ENCODE results near the gene CP.

The CP gene

GRCh38 chr3:149221783-149222517, at the start of gene CP:
Gene CP, minus strand, starts transcription at chr3:149221829. Its CDS starts 37 bp downstream, at chr3:149221792.
- no peak for TF ChIP-seq GATA3 (IDR thresholded peaks at IDR 0.05; ENCODE audit: low read depth, low read length)
- TF ChIP-seq GATA2 (IDR thresholded peaks at IDR 0.05; ENCODE audit: low read depth, low read length), result no peak

- TF ChIP-seq GATA2 (IDR thresholded peaks at IDR 0.05; ENCODE audit: low read depth, low read length), result no peak
- no peak for TF ChIP-seq GATA3 (IDR thresholded peaks at IDR 0.05; ENCODE audit: low read depth, low read length)
These were observed 48.6 kb upstream of the CP start for GRCh38 chr3:149270180-149270579.

GRCh38 chr3:149269687-149270086, 48.1 kb upstream of the CP start:
- TF ChIP-seq GATA3 (IDR thresholded peaks at IDR 0.05; ENCODE audit: low read depth, low read length) (no peak), GATA2 (IDR thresholded peaks at IDR 0.05; ENCODE audit: low read depth, low read length) (no peak)

GRCh38 chr3:149267565-149267964, 45.9 kb upstream of the CP start:
- TF ChIP-seq GATA3 (IDR thresholded peaks at IDR 0.05; ENCODE audit: low read depth, low read length) (no peak), GATA2 (IDR thresholded peaks at IDR 0.05; ENCODE audit: low read depth, low read length) (no peak)

- TF ChIP-seq GATA3 (IDR thresholded peaks at IDR 0.05; ENCODE audit: low read depth, low read length) (no peak), GATA2 (IDR thresholded peaks at IDR 0.05; ENCODE audit: low read depth, low read length) (no peak)
These were observed 45.1 kb upstream of the CP start for GRCh38 chr3:149266736-149267135.

- TF ChIP-seq GATA2 (IDR thresholded peaks at IDR 0.05; ENCODE audit: low read depth, low read length) (no peak), GATA3 (IDR thresholded peaks at IDR 0.05; ENCODE audit: low read depth, low read length) (no peak)
These were observed 42.2 kb upstream of the CP start for GRCh38 chr3:149263856-149264255.

- TF ChIP-seq GATA3 (IDR thresholded peaks at IDR 0.05; ENCODE audit: low read depth, low read length), result no peak
- no peak for TF ChIP-seq GATA2 (IDR thresholded peaks at IDR 0.05; ENCODE audit: low read depth, low read length)
These were observed 37.1 kb upstream of the CP start for GRCh38 chr3:149258714-149259113.

- no peak for TF ChIP-seq GATA2 (IDR thresholded peaks at IDR 0.05; ENCODE audit: low read depth, low read length)
- TF ChIP-seq GATA3 (IDR thresholded peaks at IDR 0.05; ENCODE audit: low read depth, low read length), result no peak
These were observed 36.7 kb upstream of the CP start for GRCh38 chr3:149258298-149258697.

- TF ChIP-seq GATA3 (IDR thresholded peaks at IDR 0.05; ENCODE audit: low read depth, low read length), result no peak
- no peak for TF ChIP-seq GATA2 (IDR thresholded peaks at IDR 0.05; ENCODE audit: low read depth, low read length)
These were observed 30.6 kb upstream of the CP start for GRCh38 chr3:149252272-149252671.

GRCh38 chr3:149251186-149251585, 29.6 kb upstream of the CP start:
- no peak for TF ChIP-seq GATA2 (IDR thresholded peaks at IDR 0.05; ENCODE audit: low read depth, low read length)
- TF ChIP-seq GATA3 (IDR thresholded peaks at IDR 0.05; ENCODE audit: low read depth, low read length), result no peak

GRCh38 chr3:149247929-149248691, 26.5 kb upstream of the CP start:
- TF ChIP-seq GATA2 (IDR thresholded peaks at IDR 0.05; ENCODE audit: low read depth, low read length) (no peak), GATA3 (IDR thresholded peaks at IDR 0.05; ENCODE audit: low read depth, low read length) (no peak)

- no peak for TF ChIP-seq GATA2 (IDR thresholded peaks at IDR 0.05; ENCODE audit: low read depth, low read length)
- TF ChIP-seq GATA3 (IDR thresholded peaks at IDR 0.05; ENCODE audit: low read depth, low read length), result no peak
These were observed 25.5 kb upstream of the CP start for GRCh38 chr3:149247008-149247710.

- TF ChIP-seq GATA3 (IDR thresholded peaks at IDR 0.05; ENCODE audit: low read depth, low read length), result no peak
- no peak for TF ChIP-seq GATA2 (IDR thresholded peaks at IDR 0.05; ENCODE audit: low read depth, low read length)
These were observed 24.3 kb upstream of the CP start for GRCh38 chr3:149245738-149246451.

GRCh38 chr3:149243540-149243939, 21.9 kb upstream of the CP start:
- TF ChIP-seq GATA3 (IDR thresholded peaks at IDR 0.05; ENCODE audit: low read depth, low read length) (no peak), GATA2 (IDR thresholded peaks at IDR 0.05; ENCODE audit: low read depth, low read length) (no peak)
